Endothelial cell of coronary artery (primary cell): Measurements from ENCODE around the gene ATF7. TPM values are rescaled to one million over a fixed set of nuclear protein-coding genes. Genes with fewer than 3 reads are reported as not detected.

ENCODE experiments used
- total RNA-seq: library from RNA; depleted of rRNA; stranded (reverse); fragments of >200 nt; gene quantifications from 2 replicates; pipeline ENCODE4 v1.2.3, GENCODE V29; 2014

ATF7 gene
- 8.4 and 9.2 TPM in 2 replicates for total RNA-seq

DNA sequence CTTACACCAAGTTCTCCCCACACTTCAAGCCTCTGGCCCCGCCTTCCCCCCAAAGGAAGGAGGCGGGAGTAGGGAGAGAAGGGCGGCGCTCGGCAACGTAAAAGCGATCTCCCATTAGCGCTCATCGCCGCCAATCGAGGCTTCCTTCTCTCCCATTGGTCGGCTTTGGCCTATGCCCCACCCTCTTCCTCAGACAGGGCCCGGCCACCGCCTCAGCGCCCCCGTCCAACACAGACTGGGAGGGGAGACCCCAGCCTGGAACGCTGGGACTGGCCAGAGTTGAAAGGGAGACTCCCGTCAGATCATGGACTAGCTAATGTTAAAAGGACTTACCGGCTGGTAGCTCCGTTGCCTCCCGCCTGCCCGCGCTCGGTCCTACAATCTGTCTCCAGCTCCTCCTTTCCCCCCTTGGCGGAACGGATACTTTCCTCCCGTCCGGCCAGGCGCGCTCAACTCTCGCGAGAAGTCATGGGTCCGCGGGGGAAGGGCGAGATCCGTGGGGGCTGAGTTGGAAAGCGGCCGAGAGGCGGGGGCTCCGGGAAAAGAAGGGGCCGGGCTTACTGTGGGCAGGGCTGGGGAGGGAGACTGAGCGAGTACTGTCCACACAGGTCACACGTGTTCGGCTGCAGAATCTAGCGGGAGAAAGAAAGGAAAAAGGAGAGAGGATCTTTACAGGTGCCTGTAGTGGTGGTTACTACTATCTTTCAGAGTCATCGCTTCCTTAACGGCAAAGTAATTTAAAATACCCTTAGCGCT lies at the start of gene ATF7:
TSS of gene ATF7 (minus strand) at position 437 of the 756 bp plus-strand sequence. CDS start 25,382 bp downstream, outside the sequence.

DNA sequence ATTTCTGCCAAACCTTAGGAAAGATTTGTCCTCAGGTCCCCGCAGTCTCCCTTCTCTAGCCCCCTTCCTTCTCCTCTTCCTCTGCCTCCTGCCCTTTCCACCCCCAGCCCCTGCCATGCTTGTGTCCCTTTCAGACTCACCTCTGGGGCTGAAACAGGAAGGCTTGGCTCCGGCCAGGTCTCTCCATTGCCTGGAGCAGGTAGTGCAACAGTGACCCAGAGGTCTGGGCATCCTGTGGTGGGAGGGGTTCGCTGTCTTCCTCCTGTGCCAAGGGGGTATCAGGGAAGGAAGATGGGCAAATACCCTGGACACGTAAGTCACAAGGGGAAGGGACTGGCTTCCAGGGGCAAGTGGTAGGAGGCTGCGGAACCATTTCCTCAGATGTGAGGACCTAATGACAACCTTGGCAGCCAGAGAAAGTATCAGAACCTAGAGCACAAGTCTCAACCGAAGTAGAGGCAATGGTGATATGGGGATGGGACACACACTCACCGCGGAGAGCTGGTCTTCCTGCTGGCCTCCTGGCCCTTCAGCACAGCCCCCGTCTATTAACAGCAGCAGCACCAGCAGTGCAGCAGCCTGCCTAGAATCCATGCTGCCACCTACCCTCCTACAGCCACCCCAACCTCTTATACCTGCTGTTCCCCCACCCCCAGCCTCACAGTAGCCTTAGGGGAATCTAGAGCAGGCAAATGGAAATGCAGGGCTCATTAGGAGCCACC lies 119.1 kb downstream of the ATF7 start, which contains the start of gene NPFF:
TSS of gene NPFF (minus strand) at position 604 of the 722 bp plus-strand sequence. CDS start at position 594, 10 bp downstream.

DNA sequence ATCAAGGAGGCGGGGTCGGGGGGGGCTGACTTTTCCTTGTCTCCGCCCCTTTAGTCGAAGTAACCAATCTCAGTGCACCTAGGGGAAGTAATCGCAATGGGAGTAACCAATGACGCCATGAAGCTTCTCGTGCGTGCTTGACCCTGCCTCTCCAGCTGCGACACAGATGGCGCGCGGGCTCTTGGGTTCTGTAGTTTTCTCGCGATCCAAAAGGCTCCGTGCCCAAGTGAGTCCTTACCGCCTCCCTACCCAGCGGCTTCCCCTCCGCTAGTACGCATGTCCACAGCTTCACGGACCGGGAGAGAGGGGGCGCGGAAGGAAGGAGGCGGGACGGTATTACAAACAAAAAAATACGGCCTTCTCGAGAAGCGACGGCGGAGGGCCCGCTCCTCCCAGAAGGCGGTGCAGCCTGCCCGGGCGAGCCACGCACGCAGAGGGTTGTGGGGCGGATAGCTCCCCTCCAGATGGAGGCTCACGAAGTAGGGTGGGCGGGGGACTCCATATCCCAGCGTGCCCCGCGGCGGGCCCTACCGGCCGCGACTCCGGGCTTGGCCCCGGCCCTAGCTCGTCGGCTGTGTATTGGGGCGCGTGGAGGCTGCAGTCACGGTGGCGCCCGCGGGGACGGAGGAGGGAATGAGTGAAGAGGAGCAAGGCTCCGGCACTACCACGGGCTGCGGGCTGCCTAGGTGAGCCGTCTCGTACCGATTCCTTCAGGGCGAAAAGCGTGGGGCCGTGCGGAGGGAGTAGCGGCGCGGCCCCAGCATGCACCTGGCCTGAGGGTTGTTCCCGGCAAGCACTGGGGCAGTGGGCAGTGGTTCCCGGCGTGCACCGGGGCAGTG lies 125.2 kb downstream of the ATF7 start, which contains the start of gene TARBP2:
TSS of gene TARBP2 (plus strand) at position 508 of the 839 bp plus-strand sequence. CDS start at position 634, 126 bp downstream.

DNA sequence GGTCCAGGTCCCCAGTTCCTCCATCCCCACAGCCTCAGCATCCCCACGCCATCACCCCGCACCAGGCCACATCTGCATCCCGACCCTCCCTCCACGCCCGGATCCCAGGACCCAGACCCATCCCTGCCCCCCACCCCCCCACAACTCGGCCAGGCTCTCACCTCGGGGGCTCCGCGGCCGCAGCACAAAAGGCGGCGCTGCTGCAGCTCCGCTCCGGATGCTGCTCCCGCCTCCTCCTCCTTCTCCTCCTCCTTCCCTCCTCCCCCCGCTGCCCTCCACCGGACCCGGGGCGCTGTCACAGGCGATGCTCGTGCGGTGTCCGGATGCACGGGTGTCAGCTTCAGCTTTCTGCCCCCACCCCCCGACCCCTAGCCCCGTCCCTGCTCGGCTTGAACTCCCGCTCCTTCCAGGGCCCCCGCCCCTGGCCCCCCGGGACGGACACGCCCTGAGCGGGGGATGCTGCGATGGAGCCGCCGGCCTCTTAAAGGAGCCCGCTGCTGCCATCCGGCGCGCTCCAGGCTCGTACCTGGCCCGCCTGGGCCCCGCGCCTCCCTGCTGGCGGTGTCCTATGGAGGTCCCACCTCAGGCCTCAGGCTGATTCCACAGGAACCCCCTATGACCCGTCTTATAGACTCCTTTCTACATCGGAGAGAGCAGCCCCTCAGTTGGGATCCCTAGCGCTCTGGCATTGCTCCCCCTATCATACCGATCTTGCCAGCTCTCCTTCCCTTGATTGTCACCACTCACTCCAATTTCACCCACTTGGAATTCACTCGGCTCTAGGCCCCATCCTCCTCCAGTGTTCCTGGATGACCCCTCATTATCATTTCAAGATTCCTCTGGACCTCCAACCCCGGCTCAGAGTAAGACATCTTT lies 126.7 kb downstream of the ATF7 start, which contains the start of gene MAP3K12:
TSS of gene MAP3K12 (minus strand) at position 193 of the 876 bp plus-strand sequence. CDS start 12,067 bp downstream, outside the sequence.

Other genes with a start within 250 kb of the ATF7 start
- 21.2 and 28.2 TPM in 2 replicates for gene SP1, start 246.2 kb downstream of the ATF7 start, total RNA-seq
- 0.09 TPM in 1 of 2 replicates, not detected in the other for gene AMHR2, start 202.5 kb downstream of the ATF7 start, total RNA-seq
- gene PRR13, start 184.6 kb downstream of the ATF7 start, total RNA-seq = 17.5 and 20.3 TPM in 2 replicates
- gene PCBP2, start 174.3 kb downstream of the ATF7 start, total RNA-seq = 268 and 352 TPM in 2 replicates
- gene MAP3K12, start 126.9 kb downstream of the ATF7 start, total RNA-seq = 15.9 and 18.9 TPM in 2 replicates
- 42.1 and 49.3 TPM in 2 replicates for gene TARBP2, start 125.1 kb downstream of the ATF7 start, total RNA-seq
- gene NPFF, start 118.9 kb downstream of the ATF7 start, total RNA-seq = not detected in 2 replicates
- gene ATP5MC2, start 49.7 kb upstream of the ATF7 start, total RNA-seq = 121 and 123 TPM in 2 replicates
- gene CALCOCO1, start 101.1 kb upstream of the ATF7 start, total RNA-seq = 50.7 and 71.8 TPM in 2 replicates
- not detected in 2 replicates for gene CISTR, start 125.6 kb upstream of the ATF7 start, total RNA-seq